KOPT-K1 (cell line): ENCODE measurements around the gene TAGAP.
A peak's percentile ranks its signal among the peaks of the same experiment; 100 is the strongest.
"Not testable (repeated sequence)": the region's sequence is repeated elsewhere in the genome, so short reads cannot be mapped to it uniquely, and the experiment has no call there.

Experiments used
- H3K27ac ChIP-seq: fragments of 200-600 bp; sonication (generic); 2 replicates; pipeline ENCODE4 v1.5.1; 2016; ENCODE audit warnings: antibody characterized with exemption, mild to moderate bottlenecking, low read depth, low read length; ENCODE audit not compliant: poor library complexity, severe bottlenecking
- H3K36me3 ChIP-seq: fragments of 200-600 bp; sonication (generic); 2 replicates; pipeline ENCODE4 v1.5.1; 2017; ENCODE audit warnings: antibody characterized with exemption, mild to moderate bottlenecking, low read length, moderate library complexity; ENCODE audit not compliant: insufficient read depth
- H3K9me3 ChIP-seq: fragments of 200-600 bp; sonication (generic); 2 replicates; pipeline ENCODE4 v1.5.1; 2017; ENCODE audit warnings: antibody characterized with exemption, low read length, mild to moderate bottlenecking; ENCODE audit not compliant: insufficient read depth, poor library complexity, severe bottlenecking

TAGAP gene

DNA sequence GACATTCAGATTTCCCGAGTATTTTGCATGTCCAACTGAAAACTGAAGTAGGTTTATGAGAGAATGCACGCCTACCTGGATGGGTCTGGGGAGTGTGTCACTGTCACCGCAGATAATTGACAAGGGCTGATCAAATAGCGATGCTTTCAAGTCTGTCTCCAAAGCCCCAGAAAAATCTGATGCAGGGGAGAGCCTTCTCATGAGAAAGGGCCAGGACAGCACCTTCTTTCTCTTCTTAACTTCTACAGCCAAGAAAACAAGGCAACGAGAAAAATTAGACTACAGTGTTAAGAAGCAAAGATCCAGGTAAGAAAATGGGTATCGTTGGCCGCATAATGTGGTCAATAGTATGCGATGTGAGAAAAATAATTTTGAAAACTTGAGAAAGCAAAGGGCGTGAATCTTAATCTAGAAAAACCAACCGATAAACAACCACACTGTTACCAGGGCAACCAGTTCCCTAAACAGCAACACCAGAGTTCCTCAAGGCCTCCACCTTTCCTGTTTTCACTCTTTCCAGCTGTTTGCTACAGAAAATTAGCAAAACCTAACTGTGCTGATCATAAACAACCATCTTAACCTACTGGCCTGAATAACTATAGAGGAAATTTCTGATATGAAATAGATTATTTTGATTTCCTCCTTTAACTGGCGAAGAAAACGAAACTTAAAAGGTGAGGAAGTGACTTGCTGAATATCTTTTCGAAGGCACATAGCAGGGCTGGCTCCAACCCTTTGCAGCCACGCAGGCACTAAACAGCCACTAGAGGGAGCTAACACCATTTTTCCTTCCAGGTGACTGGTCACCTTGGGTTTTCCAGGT is 2.6 kb downstream of the TAGAP start:
- H3K27ac ChIP-seq = peak overlapping the region; percentile 79
- peaks cover 51% of the 10 kb centered on the region for H3K36me3 ChIP-seq
- H3K9me3 ChIP-seq = no peaks in the 10 kb centered on the region

DNA sequence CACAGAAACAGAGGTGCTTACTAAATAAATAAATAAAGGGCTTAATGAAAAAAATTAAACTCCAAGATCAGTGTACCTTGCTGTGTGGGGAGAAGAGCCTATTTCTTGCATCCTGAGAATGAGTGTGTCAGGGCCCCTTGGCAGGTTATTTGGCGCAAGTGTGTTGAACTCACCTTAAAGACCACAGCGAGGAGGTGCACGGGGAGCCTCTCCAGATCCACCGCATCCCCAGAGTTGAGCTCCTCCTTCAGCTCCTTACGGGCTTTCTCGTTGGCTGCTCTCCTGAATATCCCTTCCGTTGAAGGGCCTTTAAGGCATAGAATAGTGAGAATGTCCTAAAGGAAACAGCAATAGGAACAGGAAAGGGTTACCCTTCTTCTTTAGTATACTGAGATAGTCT is 3.6 kb downstream of the TAGAP start:
- peaks cover 62% of the 10 kb centered on the region for H3K36me3 ChIP-seq
- no peak overlapping the region for H3K27ac ChIP-seq
- no peaks in the 10 kb centered on the region for H3K9me3 ChIP-seq

DNA sequence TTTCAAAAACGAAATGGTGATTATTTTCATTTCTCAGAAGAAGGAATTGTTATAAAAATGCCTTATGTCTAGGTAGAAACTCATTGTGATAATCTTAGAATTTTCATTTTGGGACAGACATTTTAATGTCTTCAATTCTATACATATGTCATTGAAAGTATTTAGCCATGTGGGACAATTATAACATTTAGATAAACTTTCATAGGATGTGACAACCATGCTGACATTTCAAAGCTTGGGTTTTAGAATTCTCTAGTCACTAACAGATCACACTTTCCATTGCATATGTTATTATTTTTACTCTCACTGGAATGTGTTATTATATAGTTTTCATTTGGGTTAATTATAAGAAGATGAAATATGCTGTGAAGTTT is 4.9 kb downstream of the TAGAP start:
- no peak overlapping the region for H3K27ac ChIP-seq
- H3K36me3 ChIP-seq = peaks cover 75% of the 10 kb centered on the region
- no peaks in the 10 kb centered on the region for H3K9me3 ChIP-seq

DNA sequence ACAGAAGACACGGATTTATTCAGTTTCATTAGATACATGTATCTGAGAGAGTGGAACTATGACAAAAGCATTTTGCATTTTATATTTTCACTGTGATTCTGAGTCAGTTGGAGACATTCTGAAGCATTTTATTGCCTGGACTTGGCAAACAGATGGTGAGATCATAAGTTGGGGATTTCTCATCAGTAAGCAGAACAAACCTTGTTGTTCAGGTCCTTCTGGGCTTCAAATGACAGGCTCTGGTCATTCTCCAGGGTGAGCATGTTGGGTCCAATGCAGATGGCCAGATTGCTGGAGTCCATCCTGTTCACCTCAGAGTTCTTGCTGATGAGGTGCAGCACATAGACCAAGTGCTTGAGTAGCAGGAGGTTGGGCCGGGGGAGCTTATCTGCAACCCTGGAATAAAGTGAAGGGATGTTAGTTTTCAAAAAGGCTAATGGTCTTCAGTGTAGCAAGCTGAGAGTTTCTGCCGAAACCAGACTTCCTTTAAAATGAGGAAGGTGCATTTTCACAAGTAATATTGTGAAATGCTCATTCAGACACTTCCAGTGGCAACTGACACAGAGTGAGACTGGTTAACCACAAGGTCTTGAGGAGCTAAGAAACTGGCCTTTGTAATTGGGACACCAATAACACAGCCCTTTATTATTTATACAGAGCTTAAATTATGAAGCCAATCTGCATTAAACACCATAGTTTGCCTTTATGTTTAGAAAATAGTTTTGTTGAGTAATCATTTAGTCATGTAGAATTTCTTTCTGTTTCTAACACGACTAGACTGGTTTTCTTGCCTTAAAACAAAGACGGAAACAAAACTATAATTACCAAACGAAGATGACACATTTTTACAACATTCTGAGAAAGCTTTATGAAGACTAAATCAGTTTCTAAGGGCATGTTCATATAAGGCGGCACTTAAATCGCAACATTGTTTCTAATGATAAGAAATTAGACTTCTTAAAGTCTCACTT is 5.6 kb downstream of the TAGAP start:
- Histone ChIP-seq H3K9me3 (no peaks in the 10 kb centered on the region), H3K27ac (peak overlapping the region; percentile 21), H3K36me3 (peaks cover 80% of the 10 kb centered on the region)

DNA sequence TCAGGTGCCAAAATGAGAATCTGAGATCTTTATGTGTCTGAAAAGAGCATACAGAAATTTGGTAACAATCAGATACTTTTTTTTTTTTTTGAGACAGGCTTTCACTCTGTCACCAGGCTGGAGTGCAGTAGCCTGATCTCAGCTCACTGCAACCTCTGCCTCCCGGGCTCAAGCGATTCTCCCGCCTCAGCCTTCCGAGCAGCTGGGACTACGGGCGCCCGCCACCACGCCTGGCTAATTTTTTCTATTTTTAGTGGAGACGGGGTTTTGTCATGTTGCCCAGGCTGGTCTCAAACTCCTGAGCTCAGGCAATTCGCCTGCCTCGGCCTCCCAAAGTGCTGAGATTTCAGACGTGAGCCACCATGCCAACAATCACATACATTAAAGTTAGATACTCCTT is 6.5 kb downstream of the TAGAP start:
- H3K36me3 ChIP-seq = peaks cover 80% of the 10 kb centered on the region
- H3K27ac ChIP-seq, H3K9me3 ChIP-seq: not testable (repeated sequence)

DNA sequence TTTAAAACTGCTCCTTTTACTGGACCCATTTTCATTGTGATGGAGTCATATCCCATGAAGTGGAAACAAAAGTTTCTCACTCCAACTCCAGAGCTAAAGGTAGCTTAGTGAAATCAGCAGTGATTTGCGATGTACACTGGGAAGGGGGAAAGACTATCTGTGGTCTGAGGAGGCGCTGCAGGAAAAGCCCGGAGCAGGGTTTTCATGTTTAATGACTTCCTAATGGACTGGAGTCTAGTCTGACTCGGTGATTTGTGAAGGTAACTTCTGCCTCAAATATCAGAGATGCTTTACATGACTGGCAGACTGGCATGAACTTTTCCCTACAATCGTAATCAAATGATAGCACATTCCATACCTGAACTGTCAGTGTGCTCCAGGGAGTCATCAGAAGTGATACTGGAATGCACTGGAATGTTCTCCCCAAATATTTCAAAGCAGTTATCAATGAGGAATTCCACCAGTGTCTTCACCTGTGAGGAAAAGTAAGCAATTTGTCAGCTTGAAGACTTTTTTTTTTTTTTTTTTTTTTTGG is 7.0 kb downstream of the TAGAP start:
- H3K27ac ChIP-seq = no peak overlapping the region
- peaks cover 80% of the 10 kb centered on the region for H3K36me3 ChIP-seq

DNA sequence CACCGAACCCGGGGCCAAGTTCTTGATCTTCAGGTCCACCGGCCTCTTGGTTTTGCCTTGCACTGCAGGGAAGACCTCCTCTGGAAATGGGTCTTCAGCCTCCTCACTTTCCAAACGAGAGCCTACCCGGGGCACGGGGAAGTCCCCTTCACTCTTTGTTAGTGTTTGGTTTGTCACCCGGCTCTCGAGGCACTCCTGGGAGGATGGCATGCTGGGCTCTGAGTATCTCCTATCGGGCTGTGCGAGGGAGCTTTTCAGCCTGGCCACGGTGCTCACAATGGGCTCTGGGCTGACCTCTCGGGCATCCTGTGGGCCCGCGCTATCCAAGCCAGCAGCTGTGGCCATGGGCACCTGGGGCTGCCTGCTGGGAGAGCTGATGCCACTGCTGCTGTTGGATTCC is 8.1 kb downstream of the TAGAP start:
- H3K36me3 ChIP-seq = peaks cover 73% of the 10 kb centered on the region
- H3K27ac ChIP-seq = no peak overlapping the region
- no peaks in the 10 kb centered on the region for H3K9me3 ChIP-seq

More for the DNA sequence above, 7.0 kb downstream of the TAGAP start:
- no peaks in the 10 kb centered on the region for H3K9me3 ChIP-seq

DNA sequence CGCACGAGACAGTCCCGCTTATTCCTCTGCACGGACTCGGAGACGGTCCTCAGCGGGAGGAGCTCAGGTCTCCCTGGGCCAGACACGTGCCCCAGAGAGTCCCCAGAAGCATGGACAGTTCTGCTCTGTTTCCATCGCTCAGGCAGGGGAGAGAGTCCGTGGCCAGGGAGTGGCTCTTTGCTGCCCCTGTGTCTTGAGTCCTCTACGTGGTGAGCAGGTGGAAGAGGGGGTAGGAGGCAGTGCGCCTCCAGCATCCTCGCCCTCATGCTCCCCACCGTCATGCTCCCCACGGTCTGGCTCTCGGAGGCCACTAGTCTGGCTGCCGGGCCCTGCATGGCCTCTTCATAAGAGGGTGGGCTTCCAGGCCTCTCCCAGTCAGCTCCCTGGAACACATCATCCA is 8.9 kb downstream of the TAGAP start:
- Histone ChIP-seq H3K27ac (no peak overlapping the region), H3K36me3 (peaks cover 65% of the 10 kb centered on the region), H3K9me3 (no peaks in the 10 kb centered on the region)

DNA sequence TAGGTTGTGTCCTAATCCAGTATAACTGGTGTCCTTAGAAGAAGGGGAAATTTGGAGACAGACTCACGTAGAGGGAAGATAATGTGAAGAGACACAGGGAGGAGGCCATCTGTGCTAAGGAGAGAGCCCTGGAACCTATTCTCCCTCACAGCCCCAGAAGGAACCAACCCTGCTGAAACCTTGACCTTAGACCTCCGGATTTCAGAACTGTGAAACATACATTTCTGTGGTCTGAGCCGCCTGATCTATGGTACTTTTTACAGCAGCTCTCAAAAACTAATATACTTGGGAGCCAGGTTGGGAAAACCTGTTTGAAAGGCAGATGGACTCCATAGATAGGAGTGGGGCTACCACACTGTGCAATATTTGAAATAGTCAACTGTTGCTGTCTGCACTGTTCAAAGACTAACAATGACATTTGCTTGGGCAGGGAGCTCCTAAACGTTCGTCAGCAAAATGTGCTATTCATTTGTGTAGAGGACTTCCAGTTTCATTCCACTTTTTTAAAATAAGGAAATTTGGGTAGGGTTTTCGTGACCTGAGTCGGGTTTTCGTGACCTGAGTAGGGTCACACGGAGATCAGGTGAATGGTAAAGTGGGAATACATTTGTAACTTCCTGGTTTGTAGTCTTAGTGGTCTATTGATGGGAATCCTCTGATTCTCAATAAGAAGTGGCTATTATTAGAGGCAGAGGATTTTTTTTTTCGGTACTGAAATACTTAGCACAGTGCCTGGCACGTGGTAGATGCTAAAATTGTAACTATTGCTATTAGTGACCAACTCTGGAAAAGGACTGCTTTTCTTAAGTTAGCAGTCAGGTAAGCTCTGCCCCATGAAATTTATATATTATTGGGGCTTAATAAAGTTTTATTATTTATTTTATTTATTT is 11.4 kb downstream of the TAGAP start:
- Histone ChIP-seq H3K27ac (no peak overlapping the region), H3K9me3 (no peaks in the 10 kb centered on the region), H3K36me3 (peaks cover 40% of the 10 kb centered on the region)

DNA sequence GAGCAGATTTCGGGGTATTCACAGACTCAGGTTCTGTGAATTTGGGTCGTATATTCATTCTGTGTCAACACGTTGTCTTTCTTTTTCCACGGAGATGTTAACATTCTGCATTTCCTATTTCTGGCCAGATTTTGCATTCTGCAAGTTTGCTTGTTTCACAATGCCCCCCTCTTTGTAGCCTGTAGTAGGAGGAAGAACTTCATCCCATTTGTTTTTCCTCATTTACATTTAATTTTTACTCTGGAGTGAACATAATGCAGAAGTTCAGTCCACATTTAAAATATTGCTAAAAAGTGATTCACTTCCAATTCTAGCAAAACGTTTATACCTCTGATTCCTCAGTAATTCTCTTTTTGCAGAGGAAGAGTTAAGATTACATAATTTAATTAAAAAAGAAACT is 12.9 kb downstream of the TAGAP start:
- H3K27ac ChIP-seq = no peak overlapping the region
- H3K36me3 ChIP-seq = peaks cover 25% of the 10 kb centered on the region
- H3K9me3 ChIP-seq = no peaks in the 10 kb centered on the region

DNA sequence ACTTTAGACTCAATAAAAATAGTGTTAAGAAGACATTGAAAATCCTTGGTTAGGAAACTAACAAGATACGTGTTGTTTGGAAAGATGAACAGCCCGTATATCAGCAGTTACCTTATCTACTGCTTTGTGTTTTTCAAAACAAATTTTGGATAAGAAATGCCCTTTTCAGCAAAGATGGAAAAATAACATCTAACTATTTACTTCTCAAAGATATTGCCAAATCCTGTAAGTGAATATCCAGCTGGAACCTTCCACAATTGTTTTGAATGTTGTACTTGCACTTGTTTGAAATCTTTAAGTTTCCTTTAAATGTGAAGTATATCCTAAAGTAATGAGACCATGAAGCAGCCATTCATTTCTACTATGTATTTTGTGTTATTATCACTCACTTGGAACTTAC is 14.6 kb downstream of the TAGAP start:
- peaks cover 9% of the 10 kb centered on the region for H3K9me3 ChIP-seq
- no peak overlapping the region for H3K27ac ChIP-seq
- peaks cover 8% of the 10 kb centered on the region for H3K36me3 ChIP-seq

DNA sequence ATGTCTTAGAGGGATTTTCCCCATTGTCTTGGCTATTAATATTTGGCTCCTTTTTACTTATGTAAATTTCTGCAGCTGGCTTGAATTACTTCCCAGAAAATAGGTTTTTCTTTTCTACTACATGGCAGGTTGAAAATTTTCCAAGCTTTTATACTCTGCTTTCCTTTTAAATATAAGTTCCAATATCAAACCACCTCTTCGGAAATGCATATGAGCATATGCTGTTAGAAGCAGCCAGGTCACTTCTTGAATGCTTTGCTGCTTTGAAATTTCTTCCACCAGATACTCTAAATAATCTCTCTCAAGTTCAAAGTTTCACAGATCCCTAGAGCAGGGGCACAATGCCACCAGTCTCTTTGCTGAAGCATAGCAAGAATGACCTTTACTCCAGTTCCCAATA is 19.6 kb downstream of the TAGAP start:
- not testable (repeated sequence) for H3K36me3 ChIP-seq, H3K27ac ChIP-seq
- H3K9me3 ChIP-seq = peaks cover 21% of the 10 kb centered on the region

DNA sequence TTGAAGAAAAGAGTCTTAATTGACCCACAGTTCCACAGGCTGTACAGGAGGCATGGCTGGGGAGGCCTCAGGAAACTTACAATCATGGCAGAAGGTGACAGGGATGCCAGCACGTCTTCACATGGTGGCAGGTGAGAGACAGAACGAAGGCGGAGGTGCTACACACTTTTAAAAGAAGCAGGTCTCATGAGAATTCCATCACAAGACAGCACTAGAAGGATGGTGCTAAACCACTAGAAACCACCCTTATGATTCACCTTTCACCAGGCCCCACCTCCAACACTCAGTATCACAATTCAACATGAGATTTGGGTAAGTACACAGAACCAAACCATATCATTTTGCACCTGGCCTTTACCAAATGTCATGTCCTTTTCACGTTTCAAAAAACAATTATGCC is 20.9 kb downstream of the TAGAP start:
- Histone ChIP-seq H3K9me3 (peaks cover 21% of the 10 kb centered on the region), H3K27ac (no peak overlapping the region), H3K36me3 (no peaks in the 10 kb centered on the region)

DNA sequence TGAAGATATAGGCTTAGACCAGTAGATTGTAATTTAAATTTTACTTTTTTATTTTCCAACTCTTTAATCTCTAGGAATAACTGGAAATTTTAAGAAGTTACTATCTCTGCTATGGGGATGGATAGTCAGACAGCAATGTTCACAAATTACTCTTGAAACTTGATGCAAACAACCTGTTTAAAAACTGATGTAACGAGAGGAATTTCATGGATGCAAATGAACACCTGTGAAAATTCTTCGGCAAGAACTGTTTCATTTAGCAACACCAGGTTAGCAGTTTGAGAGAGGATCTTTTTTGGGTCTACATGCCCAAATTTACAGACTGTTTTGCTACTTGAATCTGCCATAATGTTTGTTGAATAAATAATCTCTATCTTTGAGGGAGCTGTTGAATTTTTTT is 24.8 kb downstream of the TAGAP start:
- Histone ChIP-seq H3K36me3 (no peaks in the 10 kb centered on the region), H3K27ac (no peak overlapping the region), H3K9me3 (peaks cover 13% of the 10 kb centered on the region)
